Stimulated activated CD8-positive, alpha-beta memory T cell treated with anti-CD3 and anti-CD28 coated beads, Interleukin-15, amount 100 ng/mL, for 4 hours (primary cell): ENCODE results near the gene ZFAND2B.
A peak's percentile ranks its signal among the peaks of the same experiment; 100 is the strongest.

Experiments used
- DNase-seq, 2 donors: peaks; one replicate each; pipeline ENCODE4 v3.0.0-alpha.2; 2020; ENCODE audit warnings: low read depth in 2 of 2

The ZFAND2B gene

DNA sequence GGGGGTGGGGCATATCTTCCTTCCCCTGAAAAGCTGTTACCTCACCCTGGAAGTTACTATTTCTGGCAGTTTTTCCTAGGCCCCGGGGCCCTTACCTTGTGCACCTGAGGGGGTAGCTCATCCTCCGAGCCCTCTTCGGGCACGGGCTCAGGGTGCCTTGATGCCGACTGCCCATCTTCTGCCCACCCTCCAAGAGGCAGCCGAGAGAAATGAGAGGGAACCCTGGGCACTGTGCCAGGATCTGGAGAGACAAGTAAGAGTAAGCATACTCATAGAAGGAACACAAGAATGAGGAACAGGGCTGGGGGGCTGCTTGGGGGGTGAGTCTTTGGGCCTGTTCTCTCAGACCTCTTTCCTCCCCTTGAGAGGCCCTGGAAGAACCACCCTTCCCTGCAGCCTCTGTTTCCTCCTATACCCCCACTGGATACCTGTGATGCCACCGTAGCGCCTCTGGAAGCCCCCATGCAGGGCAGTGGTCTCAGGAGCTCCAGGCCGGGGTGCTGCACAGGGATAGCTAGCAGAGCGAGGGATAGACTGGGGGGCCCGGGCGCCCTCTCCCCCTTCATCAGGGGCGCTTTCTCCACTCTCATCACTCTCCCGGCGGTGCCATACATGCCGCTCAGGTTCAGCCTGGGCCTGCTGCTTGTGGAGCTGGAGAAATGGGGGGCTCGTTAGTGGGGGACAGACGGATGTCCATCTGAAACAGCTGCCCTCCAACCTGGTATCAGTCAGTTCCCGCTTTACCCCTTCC, 14.2 kb downstream of the ZFAND2B start:
- no peak for DNase-seq

DNA sequence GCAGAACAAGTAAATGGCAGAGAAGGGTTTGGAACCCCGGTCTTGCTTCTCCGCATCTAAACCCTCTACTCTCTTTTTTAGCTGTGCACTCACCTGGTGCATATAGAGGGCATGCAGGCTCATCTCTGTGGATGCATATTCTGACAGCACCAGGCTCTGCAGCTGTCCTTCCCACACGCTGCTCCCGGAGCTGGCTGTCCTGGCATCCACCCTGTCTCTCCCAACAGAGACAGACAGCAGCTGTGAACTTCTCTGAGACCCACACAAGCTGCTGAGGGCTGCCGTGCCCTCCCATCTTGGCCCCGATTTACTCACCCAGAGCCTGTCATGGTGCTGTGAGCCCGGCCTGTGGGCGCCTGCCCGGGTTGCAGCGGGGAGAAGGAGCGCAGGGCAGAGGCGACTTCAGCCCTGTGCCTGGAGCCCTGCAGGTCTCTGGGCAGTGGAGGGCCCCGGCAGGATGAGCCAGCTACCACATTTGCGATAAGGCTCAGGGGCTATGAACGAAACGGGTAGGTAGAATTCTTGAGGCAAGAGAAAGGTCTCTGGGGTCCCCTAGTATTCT, 15.5 kb downstream of the ZFAND2B start:
- DNase-seq = no peak

DNA sequence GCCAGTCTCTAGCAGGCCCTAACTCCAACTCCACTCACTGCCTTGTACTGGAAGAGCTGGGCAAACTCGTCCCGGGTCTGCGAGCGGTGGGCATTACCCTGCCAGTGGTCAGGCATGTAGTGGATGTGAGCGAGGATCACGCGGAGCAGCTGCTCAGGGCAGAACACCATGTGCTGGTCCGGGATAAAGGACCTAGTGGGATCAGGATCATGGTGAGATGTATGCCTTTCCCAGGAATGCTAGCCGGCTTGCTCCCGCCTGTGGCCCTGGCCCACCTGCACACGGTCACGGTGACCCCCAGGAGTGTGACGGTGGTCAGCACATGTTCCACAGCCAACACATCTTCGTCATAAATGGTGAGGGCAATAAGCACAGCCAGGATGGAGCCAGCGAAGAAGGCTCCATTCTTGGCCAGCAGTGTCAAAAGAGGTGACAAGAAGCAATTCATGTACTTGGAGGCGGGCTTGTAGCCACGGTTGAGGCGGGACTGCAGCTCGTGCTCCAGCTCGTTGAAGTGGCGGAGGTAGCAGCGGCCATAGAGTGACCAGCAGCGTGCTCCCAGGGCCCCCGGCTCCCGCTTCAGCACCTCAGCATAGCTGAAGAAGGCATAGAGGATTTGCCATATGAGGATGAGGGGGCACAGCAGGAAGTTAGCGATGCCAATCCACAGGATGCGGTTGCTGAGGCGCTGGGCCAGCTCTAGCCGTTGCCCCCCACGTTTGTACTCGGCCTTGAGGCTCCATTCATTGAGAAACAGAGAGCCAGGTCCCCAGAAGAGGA, 17.4 kb downstream of the ZFAND2B start:
- DNase-seq = no peak

DNA sequence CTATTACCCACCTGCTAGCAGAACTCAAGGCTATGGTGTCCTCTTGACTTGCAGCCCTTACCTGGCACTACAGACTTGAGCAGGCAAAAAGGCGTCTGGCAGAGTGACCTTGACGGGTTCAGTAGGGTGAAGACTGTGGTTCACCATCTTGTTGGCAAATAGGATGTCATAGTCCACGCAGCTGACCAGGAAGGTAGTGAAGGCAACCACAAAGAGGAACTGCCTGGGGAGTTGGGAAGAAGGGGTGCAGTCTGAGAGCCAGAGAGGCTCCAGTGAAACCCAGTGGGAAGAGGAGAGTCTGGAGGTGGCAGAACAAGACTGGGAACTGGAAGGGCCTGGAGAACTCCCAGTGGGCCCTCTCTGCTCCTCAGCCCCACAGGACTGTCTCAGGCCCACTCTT, 18.8 kb downstream of the ZFAND2B start:
- DNase-seq = no peak

DNA sequence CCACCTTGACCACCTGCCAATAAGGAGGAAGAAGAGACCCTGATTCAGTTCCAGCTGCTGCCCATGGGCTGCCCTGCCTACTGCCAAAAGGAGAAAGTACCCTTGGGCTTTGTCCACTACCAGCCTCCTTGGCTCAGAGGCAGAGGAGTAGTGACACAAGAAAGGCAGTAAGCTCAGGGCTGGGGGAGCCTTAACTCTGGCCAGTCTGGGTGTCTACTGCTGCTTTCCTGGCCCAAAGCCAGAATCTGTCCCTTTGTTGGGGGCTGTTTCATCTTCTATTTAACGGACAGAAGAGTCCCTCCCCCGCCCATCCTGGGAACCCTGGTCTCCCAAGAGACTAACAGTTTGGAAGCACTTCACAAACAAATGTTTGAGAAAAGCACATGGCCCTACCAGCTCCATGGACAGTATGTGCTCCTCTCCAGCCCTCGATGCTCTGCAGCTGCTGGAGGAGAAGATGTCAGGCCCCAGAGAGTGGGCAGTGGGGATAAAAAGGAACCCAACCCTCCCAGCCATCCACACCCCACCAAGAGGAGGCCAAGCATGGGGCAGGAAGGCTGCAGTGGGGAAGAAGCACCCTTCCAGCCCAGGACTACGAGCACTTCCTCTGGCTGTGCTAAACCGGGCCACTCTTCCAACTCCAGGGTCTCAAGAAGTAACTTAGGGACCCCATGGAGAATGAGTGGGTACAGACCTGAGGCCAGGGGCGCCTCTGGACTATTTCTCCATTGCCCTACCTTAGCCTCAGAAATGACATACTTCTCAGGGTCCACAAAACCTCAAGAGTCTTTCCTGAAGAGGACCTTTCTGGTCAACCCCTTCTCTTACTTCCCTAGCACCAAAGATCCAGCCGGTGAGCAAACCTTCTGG, 21.7 kb downstream of the ZFAND2B start:
- no peak for DNase-seq

DNA sequence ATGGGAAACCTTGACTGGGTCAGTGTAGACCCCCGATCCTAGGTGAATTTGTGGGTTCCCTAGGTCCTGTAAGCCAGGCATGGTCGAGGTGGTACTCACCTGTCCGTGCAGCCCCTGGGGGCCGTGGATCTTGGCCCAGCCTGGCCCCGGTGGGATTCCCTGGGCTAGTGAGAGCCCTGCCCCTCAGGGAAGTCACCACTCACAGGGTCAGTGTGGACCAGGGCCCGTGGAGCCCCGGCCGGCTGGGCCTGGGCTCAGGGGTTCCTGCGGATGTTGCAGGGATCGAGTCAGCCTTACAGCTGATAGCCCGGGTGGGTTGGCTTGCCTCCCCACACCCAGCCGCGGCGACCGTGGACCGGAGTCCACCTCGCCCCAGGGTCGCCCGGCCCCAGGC, 22.3 kb downstream of the ZFAND2B start:
- no peak for DNase-seq

DNA sequence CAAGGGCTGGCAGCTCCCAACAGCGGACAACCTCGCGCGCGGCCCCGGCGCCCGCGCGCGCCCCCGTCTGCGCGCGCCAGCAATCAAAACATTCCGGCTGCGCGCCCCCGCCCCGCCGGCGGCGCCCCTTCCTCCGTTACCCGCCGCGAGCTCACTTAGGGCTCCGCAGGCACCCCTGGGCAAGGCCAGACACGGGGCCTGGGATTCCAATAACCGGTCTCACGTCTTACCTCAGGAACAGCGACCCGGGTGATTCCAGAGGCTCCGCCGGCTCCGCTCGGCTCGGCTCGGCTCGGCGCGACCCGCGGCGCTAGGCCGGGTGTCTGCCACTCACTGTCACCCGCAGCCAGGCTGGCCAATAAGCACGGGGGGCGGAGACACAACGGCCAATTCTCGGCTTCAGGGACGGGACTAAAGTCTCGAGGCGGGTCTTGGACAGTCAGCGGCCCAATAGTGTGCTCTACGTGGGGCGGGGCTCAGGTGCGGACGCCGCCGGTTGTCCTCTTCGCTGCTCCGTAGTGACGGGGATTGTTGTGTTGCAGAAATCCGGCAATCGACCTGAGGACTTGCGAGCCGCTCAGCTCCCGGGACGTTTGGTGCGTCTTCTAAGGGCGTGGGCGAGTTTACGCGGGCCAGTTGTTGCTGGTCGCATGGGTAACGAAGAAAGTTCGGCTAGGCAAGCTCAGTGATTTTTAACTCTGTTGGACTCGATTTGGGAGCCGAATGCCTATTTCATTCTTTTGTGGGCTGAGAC, 22.9 kb downstream of the ZFAND2B start, which contains the start of the genes ANKZF1 and ATG9A:
Gene ANKZF1, plus strand, starts transcription at position 502 of the 754 bp plus-strand sequence. CDS start 452 bp downstream, outside the sequence.
Gene ATG9A, minus strand, starts transcription at position 332 of the 754 bp plus-strand sequence. CDS start 1,612 bp downstream, outside the sequence.
- DNase-seq = peak; percentile 96 to 98

DNA sequence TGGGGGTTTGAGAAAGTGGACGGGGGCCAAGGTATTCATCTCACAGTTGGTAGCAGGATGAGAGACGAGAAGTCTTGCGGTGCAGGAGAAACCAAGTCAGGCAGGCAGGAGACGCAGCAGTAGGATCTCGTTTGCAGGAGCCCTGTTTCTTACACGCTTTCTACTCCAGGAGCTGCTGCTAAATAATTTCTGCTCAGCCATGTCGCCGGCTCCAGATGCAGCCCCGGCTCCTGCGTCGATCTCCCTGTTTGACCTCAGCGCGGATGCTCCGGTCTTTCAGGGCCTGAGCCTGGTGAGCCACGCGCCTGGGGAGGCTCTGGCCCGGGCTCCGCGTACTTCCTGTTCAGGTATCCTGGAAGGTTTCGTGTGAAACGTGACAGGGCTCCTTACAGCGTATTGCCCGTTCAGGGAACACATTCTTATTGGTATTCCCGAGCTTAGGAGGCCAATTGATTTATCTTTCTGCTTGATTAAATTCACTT, 23.5 kb downstream of the ZFAND2B start:
- DNase-seq = peak in 1 of 2 donors; percentile 16

DNA sequence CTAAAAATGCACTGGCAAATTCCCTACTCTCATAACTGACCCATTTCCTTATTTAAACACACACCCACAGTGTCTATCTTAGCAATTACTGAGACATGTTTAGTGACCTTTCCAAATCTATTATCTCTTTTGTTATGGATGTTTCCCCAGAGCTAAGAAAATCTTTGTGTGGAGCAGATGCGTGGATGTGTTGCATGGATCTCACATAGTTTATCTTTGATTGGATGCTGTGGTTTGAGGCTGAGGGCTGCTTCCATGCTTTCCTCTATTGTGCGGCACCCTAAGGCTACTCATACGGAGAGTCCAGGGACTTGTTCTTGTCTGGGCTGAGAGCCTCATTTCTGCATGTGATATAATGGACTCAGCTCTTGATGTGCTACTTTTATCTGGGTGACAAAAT, 27.7 kb downstream of the ZFAND2B start:
- DNase-seq = no peak

DNA sequence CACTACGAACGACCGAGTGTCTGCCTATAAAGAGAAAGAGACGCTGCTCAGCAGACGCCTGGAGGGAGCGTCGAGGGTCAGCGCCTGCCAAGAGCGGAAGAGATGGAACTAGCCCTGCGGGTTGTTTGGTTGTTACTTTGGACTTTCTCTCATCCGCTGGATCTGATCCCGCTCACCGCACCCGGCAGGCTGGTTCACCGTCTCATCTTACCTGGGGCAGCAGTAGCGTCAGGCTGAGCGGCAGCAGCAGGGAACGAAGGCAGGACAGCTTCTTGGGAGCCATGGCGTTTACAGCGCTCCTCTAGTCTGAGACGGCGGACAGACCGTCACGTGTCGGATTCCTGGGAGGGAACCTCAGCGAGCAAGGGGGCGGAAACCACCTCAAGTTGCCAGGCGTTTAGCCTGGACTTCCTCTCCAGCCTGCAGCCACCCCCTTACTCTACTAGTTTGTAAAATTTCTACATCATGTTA, 36.7 kb downstream of the ZFAND2B start:
- DNase-seq = no peak

DNA sequence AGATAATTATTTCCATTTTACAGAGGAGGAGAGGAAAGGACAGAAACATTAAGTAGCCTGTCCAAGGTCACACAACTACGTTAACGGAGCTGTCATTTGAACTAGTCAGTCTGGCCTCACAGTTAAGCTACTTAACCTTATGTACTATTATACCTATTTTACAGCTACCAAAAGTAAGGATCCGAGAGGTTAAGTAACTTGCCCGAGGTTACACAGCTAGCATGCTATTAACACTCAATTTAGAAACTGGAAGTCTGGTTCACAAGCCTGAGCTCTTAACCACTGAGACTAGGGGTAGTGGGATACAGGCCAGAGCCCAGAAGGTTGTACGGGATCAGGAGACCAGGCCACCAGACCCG, 38.2 kb downstream of the ZFAND2B start:
- no peak for DNase-seq

DNA sequence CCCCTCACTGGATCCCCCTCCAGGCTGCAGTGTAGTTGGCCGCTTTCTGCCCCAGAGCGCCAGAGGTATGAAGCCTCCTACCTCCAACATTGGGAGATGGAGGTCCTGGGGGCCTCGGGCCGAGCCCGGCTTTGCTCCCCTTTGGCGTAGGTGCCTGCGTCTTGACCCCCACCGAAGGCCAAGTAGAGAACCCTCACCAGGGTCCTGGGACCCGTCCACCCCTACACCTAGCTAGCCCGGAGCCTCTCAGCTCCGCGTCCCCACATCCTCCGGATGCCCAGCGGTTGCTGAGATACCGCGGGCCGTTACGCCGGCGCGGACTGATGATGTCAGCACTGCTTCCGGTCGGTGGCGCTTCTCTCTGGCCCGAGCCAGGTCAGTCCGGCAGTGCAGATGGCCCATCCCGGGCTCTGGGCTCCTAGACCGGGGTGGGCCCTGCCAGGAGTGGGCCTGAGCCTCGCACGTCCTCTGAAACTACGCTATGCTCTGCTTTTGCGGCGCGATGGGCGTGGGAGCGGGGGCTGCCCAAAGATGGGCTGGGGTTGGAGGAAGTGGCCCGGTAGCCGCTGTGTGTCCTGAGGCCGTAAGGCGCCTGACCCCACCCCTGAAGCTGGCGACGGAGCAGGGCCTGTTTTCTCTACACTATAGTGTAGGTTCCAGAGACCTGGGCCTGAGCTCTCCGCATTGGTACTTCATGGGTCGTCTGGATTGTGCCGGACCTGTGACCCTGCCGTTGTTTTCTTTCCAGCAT, 38.7 kb downstream of the ZFAND2B start, which contains the start of the genes GLB1L and STK16:
Gene GLB1L, minus strand, starts transcription at position 297 of the 751 bp plus-strand sequence. CDS start 1,871 bp downstream, outside the sequence.
Gene STK16, plus strand, starts transcription at position 332 of the 751 bp plus-strand sequence. CDS start 521 bp downstream, outside the sequence.
- peak; percentile 75 to 78 for DNase-seq

DNA sequence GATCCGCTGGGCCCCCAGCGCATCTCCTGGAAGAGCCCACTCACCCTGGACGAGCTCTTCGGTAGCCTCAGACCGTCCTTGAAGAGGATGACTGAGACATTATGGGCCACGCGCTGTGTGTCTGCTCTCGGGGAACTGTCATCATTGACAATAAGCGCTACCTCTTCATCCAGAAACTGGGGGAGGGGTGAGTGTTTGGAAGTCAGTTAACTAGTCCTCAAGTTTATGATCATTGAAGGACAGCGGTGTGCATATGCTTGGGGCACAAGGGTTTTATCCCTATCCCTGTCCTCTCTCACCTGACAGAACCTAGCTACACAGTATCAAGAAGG, 39.3 kb downstream of the ZFAND2B start:
- no peak for DNase-seq

DNA sequence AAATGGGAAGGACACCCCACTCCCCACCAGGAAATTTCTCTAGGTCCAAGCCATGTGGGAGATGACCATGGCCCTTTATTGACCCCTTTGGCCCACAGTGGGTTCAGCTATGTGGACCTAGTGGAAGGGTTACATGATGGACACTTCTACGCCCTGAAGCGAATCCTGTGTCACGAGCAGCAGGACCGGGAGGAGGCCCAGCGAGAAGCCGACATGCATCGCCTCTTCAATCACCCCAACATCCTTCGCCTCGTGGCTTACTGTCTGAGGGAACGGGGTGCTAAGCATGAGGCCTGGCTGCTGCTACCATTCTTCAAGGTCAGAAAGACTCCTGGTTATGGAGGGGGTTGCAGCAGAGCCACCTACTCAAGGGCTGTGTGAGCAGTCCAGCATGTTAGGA, 40.0 kb downstream of the ZFAND2B start:
- no peak for DNase-seq

DNA sequence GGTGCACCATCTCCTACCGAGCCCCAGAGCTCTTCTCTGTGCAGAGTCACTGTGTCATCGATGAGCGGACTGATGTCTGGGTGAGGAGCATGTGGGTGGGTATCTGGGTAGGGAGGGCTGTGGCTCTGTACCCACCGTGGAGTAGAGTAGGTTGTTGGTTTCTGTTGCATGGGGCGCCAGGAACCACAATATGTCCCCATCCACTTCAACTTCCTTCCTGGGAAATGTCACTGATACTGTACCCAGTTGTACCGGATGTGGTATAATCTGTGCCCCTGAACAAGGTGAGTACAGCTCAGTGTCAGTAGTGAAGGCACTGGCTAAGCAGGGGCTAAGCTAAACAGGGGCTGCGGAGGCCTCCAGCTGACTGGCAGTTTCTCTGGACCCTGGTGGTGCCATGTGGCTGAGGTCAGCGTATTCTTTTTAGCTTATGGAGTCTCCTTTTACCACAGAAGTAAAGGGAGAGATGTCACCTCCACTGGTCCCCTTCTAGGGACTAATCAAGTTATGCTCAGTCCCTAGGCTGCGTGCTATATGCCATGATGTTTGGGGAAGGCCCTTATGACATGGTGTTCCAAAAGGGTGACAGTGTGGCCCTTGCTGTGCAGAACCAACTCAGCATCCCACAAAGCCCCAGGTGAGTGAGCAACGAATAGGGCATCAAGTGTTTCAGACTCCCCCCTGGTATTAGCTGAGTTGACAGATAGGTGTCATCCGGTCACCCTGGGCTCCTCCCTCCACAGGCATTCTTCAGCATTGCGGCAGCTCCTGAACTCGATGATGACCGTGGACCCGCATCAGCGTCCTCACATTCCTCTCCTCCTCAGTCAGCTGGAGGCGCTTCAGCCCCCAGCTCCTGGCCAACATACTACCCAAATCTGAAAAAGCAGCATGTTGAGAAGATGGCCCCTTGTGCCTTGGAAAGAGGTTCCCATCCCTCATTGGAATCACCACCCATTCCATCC, 41.4 kb downstream of the ZFAND2B start:
- peak; percentile 47 to 74 for DNase-seq

DNA sequence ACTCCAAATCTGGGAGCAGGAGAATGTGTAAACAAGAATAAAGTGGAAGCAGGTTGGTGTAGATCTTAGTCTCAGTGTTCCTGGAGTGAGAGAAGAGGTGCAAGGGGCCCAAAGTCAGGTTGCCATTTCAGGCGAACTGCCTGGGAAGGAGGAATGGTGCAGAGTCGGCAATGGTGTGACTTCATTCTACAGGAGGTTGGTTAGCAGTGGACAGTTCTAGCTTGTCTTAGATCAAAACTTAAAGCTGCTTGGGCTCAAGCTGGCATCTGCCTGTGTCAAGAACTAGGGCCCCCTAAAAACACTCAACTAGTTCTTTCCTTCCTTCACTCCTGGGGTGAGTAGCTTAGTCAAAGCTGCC, 42.2 kb downstream of the ZFAND2B start:
- DNase-seq = no peak

DNA sequence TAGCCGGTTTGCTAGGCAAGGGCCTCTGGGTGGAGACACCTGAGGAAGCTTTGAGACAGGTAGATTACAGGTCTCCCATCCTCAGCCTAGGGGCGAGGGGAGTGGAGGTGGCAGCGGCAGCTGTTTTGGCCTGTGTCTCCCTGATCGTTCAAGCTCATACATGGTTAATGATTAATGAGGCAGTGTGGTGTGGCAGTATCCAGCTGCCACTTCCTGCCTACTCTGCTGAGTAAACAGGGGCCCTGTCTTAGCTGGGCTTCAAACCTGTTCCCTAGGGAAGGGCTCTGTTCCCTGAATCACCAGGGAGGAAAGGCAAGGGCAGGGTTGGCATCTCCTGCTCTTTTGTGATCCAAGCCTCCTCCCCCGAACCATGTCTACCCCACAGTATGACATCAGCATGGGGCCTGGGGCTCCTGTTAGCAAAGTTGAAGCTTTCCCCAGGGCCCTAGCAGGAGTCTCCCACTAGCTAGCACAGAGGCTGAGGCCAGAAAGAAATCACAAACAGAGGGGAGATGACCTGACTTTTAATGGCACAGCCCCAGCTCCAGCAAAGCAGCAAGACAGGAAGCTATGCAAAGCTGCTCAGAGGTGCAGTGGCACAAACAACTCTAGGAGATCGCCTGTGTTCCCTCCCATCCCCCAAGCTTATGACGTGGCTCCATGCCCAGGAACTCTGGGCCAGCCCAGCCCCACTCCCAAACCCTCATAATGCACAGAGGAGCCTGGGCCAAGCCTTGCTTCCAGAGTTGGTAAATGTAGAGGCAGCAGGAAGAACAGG, 42.8 kb downstream of the ZFAND2B start:
- no peak for DNase-seq
